GM18526 (cell line): ENCODE measurements around the gene ERBB2.

Experiments used
- POLR2A ChIP-seq: IDR thresholded peaks from 3 replicates; pipeline ENCODE4 v1.6.1; 2011; ENCODE audit not compliant: insufficient read length; ENCODE audit errors: extremely low read depth

ERBB2 gene

DNA sequence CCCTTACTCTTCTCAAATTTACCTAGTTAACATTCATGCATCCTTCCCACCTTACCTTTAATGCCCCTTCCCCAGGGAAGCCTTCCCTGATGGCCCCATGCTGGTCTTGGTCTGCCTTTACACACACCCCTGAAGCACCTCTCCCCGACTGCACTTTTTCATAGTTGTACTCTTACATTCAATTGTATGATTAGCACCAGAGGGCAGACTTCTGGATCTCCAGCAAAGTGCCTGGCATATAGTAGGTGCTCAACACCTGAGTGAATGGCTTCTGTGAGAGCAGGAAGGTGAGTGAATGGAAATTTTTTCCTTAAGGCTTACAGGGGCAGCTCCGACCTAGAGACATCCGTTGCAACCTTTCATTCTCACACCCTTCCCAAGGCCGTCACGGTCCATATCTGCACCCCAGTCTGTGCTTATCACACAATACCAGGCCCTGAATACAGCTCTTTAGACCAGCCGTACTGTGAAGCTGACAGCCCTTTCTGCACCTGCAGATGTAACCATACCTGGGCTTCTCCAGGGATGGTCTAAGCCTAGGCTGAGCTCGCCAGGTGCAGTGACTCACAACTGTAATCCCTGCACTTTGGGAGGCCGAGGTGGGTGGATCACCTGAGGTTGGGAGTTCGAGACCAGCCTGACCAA lies 16.4 kb upstream of the ERBB2 start:
- no peak for TF ChIP-seq POLR2A

DNA sequence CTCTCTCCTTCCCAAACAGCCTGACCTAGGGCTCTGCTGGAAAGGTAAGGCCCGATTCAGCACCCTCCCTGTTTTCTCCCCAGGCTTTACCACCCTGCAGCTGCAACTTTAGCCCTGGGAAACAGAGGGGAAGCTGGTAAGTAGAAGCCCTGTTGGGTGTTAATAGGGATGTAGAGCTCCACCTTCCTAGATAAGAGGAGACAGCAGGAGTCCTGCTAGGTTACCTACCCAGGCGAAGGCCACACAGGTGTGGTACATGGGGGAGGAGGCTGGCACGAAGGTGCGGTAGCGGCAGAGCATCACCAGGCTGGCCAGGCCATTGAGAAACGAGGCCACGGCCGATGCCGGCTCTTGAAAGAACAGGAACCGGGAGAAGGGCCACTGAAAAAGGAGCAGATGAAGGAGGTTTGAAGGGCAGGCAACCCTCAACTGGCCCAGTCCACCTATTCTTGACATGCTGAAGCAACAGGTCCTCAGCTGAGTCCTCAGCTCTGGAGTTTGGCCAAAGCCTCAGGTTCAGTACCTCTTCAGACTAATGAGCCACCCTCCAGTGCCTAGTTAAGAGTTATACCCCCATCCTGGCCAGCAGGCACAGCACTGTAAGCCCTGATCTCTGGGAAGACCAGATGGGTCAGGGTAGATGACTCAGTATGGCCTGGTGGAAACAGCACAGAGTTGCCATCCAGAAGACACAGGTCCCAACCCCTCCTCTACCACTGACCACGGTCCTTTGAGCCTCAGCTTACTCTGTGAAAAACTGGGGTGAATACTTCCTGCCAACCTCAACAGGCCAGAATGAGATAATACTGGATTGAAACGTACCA lies 15.3 kb upstream of the ERBB2 start:
- no peak for TF ChIP-seq POLR2A

- no peak for TF ChIP-seq POLR2A
These were observed 12.7 kb upstream of the ERBB2 start for GRCh38 chr17:39687101-39687545.

GRCh38 chr17:39687546-39688474 lies 12.1 kb upstream of the ERBB2 start, which contains the start of gene PGAP3:
Gene PGAP3, minus strand, starts transcription at chr17:39688057. Its CDS starts 43 bp downstream, at chr17:39688014.
- peak; percentile 69 for TF ChIP-seq POLR2A

DNA sequence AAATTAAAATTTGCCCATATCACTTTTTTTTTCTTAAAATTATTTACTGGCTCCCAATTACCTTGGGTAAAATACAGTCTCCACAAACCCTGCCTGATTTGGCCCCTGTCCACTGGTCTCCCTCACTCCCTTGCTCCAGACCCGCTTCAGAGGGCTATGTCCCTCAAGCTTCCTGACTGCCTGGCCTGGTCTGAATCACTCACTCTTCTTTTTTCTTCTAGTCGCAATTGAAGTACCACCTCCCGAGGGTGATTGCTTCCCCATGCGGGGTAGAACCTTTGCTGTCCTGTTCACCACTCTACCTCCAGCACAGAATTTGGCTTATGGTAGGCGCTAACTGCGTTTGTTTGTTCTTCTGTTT lies 11.4 kb upstream of the ERBB2 start:
- TF ChIP-seq POLR2A, result no peak

- TF ChIP-seq POLR2A, result no peak
These were observed 10.9 kb upstream of the ERBB2 start for GRCh38 chr17:39688945-39689344.

DNA sequence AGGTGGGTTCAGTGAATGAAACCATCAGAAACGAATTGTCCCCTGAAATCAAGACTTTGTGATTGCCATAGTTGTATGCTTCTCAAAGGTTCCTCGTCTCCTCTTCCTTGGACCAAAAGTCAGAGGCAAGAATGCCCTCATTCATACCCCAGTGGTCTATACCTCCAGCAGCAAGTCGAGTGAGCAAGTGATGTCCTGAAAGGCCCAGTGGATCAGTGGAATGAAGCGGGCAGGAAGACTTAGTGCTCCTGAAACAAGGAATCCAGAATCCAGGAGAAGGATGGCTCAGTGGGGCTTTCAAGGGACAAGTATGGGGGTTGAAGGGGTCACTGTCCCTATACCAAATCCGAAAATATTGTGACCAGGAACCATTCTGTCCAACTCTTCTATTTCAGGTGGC lies 5.3 kb upstream of the ERBB2 start:
- TF ChIP-seq POLR2A, result no peak

DNA sequence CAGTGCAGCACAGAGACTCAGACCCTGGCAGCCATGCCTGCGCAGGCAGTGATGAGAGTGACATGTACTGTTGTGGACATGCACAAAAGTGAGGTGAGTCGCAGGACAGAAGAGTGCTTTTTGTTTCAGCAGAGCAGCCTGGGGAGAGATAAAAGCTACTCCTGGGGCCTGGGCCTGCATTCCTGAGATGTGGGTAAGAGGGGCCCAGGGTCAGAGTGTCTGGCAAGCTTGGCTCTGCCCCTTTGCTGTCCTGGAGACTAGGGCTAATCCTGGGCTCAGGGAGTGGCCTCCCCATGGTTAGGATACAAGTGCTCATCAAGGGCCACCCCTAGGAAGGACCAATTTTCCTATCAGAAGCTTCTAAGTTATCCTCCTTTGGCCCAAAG lies 4.8 kb upstream of the ERBB2 start:
- TF ChIP-seq POLR2A, result no peak

DNA sequence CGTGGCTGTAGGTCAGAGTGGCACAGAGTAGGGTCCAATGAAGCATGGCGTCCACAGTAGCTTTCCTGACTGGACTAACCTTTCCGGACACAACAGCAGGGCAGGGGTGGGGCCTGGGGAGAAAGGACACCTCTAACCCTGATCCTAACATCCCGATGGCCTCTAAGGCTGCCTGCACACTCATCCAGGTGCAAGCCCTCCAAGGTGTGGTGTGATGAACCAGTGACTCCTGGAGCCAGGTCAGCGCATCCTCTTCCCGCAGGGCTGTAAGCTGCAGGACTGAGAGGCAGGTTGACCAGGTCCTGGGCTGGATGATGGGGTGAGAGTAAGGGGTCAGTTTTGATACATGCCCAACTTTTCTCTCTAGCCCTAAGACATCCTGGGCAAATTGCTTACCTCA lies 3.1 kb upstream of the ERBB2 start:
- TF ChIP-seq POLR2A, result no peak

DNA sequence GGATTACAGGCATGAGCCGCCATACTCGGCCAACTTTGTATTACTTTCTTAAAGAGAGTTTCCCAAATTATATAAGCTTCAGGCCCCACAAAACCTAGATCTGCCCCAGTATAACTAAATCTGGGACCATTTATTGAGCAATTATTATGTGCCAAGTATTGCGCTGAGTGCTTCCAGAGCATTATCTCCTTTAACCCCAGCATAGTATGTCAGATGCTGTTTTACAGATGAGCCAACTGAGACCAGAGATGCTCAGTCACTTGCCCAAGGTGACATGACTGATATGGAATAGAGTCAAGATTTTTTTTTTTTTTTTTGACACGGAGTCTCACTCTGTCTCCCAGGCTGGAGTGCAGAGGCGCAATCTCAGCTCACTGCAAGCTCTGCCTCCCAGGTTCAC lies 1.9 kb upstream of the ERBB2 start:
- no peak for TF ChIP-seq POLR2A

DNA sequence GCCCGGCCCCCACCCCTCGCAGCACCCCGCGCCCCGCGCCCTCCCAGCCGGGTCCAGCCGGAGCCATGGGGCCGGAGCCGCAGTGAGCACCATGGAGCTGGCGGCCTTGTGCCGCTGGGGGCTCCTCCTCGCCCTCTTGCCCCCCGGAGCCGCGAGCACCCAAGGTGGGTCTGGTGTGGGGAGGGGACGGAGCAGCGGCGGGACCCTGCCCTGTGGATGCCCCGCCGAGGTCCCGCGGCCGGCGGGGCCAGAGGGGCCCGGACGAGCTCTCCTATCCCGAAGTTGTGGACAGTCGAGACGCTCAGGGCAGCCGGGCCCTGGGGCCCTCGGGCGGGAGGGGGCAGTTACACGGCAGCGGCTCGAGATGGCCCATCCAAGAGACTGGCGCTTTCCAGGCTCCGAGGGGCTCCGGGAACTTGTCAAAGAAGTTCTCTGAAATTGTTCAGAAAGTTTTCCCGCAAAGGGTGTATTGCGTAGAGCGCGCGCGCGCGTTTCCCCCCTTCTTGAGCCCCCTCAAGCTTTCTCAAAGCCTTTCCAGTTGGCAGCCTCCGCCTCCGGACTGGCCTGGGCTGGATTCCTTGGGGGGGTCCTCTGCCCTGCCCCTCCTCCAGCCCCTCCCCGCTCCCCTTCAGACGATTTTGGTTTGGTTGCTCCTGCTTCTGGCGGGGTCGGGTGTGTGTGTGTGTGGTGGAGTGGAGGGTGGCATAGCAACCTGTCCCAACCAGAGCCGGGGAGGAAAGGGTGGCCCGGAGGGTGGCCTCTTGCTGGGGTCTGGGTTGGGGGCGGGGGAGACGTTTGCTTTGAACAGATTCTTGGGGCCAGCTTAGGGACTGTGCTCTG lies 504 bp downstream of the ERBB2 start:
- no peak for TF ChIP-seq POLR2A

- TF ChIP-seq POLR2A, result no peak
These were observed 1.3 kb downstream of the ERBB2 start for GRCh38 chr17:39701012-39701783.

- no peak for TF ChIP-seq POLR2A
These were observed 2.0 kb downstream of the ERBB2 start for GRCh38 chr17:39701784-39702422.
